GM21529 (cell line): ENCODE results near the gene SUCLA2.

Source experiments
- ATAC-seq: cut with Tn5 transposase; IDR thresholded peaks from one replicate; pipeline ENCODE4 v1.9.1; 2021; ENCODE audit not compliant: unreplicated experiment

Gene SUCLA2

DNA sequence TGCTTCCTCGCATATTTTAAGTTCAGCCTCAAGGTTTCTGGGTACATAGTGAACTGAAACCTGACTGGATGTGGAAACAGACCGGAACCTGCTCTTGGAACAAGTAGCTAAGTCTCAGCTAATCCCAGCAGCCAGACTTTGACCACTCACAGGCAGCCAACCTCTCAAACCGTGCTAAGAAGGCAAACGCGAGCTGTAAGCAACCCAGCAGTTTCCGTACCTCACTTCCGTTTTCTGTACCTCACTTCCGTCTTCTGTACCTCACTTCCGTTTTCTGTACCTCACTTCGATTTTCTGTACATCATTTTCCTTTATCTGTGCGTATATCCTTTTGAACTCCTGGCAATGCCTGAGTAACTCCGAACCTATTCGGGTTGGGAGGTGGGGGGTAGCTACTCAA, 96.8 kb downstream of the SUCLA2 start:
- no peak for ATAC-seq

DNA sequence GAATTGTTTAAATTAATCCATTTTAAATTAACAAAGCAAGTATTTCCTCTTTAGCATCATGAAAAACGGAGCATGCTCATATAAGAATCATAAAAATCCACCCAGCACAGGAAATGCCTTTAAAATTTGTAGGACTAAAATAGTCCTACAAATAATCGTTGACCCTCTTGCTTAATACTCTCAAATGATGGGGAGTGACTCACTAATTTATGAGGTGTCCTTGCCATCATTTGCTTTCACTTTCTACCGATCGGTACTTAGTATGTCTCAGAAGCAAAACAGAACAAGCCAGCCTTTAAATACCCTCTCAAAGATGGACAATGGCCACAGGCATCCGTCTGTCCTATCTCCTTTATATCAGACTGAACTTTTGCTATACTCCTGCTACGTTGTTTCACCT, 97.2 kb downstream of the SUCLA2 start:
- no peak for ATAC-seq

DNA sequence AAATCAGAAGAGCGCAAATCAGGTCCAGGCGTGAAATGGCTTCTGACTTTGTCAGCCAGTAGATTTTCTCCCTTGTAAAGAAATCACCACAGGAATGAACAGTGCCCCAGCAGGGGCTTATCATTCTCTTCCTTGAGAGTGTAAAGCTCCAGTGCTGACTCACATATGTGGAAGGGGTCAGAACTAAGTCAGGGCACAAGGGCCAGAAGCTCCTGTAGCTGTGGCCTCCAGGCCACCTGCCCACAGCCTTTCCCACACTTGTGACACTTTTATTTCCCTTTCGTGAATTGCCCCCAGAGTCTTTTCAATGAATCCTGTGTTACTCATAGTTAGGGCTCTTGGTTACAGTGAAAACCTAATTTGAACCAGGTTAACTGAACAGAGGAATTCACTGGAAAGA, 99.6 kb downstream of the SUCLA2 start:
- ATAC-seq, result no peak

DNA sequence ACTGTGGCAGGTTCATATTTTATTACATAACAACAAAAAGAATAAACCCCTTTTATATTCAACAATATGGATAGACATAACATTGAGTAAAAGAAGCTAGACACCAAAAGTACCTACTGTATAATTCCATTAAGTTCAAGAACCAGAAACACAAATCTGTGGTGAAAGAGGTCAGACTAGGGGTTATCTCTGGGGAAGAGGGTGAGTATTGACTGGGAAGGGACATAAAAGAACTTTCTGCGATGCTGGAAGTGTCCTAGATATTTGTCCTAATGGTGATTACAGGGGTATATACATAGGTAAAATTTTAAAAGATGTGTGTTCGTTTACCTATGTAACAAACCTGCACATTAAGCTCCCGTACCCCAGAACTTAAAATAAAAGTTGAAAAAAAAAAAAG, 103.0 kb downstream of the SUCLA2 start:
- ATAC-seq, result no peak

DNA sequence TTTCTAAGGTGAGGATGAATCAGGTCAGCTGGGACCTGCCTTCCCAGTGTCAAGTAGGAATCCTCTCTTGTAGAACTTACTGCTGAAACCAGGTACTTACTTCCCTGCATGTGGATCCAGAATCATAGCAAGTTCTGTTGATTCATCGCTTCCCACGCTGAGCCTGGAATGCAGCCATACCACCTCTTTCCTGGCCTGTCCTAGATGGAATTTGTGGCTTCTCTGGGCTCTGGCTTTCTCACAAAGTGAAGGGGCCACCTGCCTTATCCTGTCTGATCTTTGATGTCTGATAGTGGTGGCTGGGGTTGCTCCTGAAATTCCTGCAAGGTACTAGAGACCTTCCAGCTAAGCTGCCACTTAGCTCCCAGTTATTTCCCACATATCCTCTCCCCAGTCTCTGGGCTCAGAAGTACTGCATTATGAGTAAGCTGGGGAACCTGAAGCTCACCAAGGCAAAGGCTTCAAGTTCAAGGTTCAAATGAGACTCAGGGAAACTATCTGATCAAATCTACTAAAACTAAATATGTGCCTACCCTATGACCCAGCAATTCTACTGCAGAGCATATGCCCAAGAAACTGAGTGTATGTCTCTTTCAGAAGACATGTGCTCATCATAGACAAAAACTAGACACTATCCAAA, 103.5 kb downstream of the SUCLA2 start:
- no peak for ATAC-seq

DNA sequence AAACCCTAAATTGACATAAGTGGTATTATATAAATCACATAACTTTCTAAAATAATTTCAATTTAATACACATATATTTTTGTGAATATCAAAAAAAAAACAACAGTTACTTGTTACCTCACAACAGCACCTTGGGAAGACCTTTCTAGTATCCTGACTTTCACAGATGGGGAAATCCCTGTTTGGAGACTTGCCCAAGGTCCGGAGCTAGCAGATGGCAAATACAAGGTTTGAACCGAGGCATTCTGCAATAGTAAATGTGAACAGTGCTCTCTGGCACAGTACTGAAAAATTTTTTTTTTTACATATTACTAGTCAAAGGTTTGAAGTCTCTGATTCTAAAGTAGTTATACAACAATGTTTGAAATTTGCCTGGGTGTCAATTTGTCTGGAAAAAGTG, 104.5 kb downstream of the SUCLA2 start:
- ATAC-seq, result no peak

DNA sequence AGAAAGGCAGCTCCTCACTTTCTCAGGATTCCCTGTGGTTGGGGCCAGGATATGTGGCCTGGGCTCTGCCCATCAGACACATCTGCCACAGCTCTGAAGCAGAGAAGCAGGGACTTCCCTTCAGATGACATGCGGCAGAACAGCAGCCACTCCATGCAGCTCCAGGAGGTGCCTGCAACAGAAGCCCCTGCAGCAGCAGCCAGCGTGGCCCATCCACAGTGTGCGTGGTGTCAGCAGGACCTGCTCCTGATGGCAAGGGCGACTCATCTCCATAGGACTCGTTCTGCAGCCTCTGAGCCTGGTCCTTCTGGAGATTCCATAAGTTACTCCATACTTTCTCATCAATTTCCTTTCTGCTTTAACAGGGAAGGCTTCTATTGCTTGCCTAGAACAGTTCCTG, 105.0 kb downstream of the SUCLA2 start:
- ATAC-seq, result no peak

DNA sequence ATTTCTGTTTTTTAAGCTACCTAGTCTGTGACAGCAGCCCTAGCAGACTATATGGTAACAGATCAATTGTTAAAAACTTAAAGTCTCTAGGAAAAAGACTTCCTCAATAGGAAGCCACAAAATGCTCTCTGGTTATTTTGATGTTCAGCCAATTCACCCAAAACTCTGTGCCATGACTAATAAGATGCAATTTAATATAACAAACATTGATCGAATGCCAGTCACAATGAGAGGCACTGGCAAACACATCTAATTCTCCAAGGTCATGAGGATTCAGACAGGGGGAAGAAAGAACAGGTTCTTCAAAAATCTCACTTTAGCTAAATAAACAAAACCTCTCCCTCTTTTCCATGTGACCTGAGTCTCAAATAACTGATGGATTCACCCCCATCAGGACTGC, 107.5 kb downstream of the SUCLA2 start:
- ATAC-seq, result no peak
